CD4-positive, alpha-beta T cell (primary cell): Measurements from ENCODE around the gene UBL4A. TPM values are rescaled to one million over a fixed set of nuclear protein-coding genes. Genes with fewer than 3 reads are reported as not detected.

ENCODE experiments used
- ATAC-seq: fragments of 200-7000 bp; cut with Tn5 transposase; one replicate; pipeline ENCODE4 v1.10.0; 2022; ENCODE audit warnings: mild to moderate bottlenecking; ENCODE audit not compliant: poor library complexity
- CTCF ChIA-PET: fragments of 350-600 bp; sonication (Branson Sonifier 250); formaldehyde crosslinking; loops from one replicate; lab custom pipeline; 2021; ENCODE audit warnings: antibody characterized with exemption, inconsistent platforms; lab: Charles Lee
- POLR2A ChIA-PET: fragments of 350-600 bp; sonication (Branson Sonifier 250); formaldehyde crosslinking; loops from one replicate; lab custom pipeline; 2021; ENCODE audit warnings: antibody characterized with exemption, inconsistent platforms; lab: Charles Lee
- DNase-seq, 14 experiments: peaks; one replicate each; pipeline ENCODE4 v3.0.0-alpha.2; 2013 to 2020; ENCODE audit warnings: mixed read lengths in 2 of 14
- H3K27ac ChIP-seq, 2 donors: one replicate each; pipeline versions ENCODE4 v1.5.1 to v1.7.0; 2013; ENCODE audit warnings: low read length in 2 of 2, low read depth in 1 of 2, mild to moderate bottlenecking in 1 of 2
- H3K27me3 ChIP-seq, 2 experiments: 1 replicate in 1 of 2; 2 replicates in 1 of 2; pipeline versions ENCODE4 v1.6.1 to v1.7.0; 2013; ENCODE audit warnings: low read length in 2 of 2, control low read depth in 1 of 2, mild to moderate bottlenecking in 1 of 2, moderate library complexity in 1 of 2; ENCODE audit not compliant: insufficient read depth in 2 of 2, control insufficient read depth in 1 of 2
- H3K36me3 ChIP-seq: one replicate; pipeline ENCODE4 v1.6.1; 2013; ENCODE audit warnings: low read length, control low read depth; ENCODE audit not compliant: insufficient read depth
- H3K4me1 ChIP-seq: one replicate; pipeline ENCODE4 v1.6.1; 2013; ENCODE audit warnings: low read length, control low read depth; ENCODE audit not compliant: insufficient read depth
- H3K4me3 ChIP-seq: one replicate; pipeline ENCODE4 v1.5.1; 2013; ENCODE audit warnings: mild to moderate bottlenecking, low read length, moderate library complexity
- H3K9me3 ChIP-seq, 2 experiments: 1 replicate in 1 of 2; 2 replicates in 1 of 2; pipeline versions ENCODE4 v1.6.1 to v1.7.0; 2013; ENCODE audit warnings: low read length in 2 of 2, mild to moderate bottlenecking in 2 of 2, control low read depth in 1 of 2, moderate library complexity in 1 of 2; ENCODE audit not compliant: control insufficient read depth in 1 of 2, insufficient read depth in 1 of 2
- H3K27ac Mint-ChIP-seq: one replicate; pipeline ENCODE4 v1.8.0; 2020; ENCODE audit warnings: mixed read lengths
- H3K27me3 Mint-ChIP-seq: one replicate; pipeline ENCODE4 v1.8.0; 2021; ENCODE audit warnings: mixed read lengths
- H3K36me3 Mint-ChIP-seq: one replicate; pipeline ENCODE4 v1.8.0; 2021; ENCODE audit warnings: low read depth, mixed read lengths
- H3K4me1 Mint-ChIP-seq: one replicate; pipeline ENCODE4 v1.8.0; 2021; ENCODE audit warnings: low read depth, mixed read lengths
- H3K4me3 Mint-ChIP-seq: one replicate; pipeline ENCODE4 v1.8.0; 2020; ENCODE audit warnings: mild to moderate bottlenecking, mixed read lengths
- H3K9me3 Mint-ChIP-seq: one replicate; pipeline ENCODE4 v1.8.0; 2020; ENCODE audit warnings: mixed read lengths
- intact Hi-C, 2 experiments: fragments of 100-400 bp; cut with DNase I in 1 of 2; cut with micrococcal nuclease in 1 of 2; formaldehyde crosslinking; loops; one replicate each; pipeline versions ENCODE4 v1.15.1 to v1.9.0; 2023 to 2025; cut with DNase I, micrococcal nuclease
- total RNA-seq, 174 experiments: library from RNA in 2 of 174; stranded (reverse) in 2 of 174; gene quantifications; one replicate each; pipeline ENCODE4 v1.2.3 and lab custom pipeline; 2021 to 2026
- TF ChIP-seq, protein P1 (sequence below): fragments of 200-600 bp; IDR thresholded peaks from one replicate; pipeline ENCODE4 v1.8.0; 2022; ENCODE audit warnings: antibody characterized with exemption, mild to moderate bottlenecking

UBL4A gene
- total RNA-seq, 2 experiments from 2014 or later, result 6.6 to 8.9 TPM

DNA sequence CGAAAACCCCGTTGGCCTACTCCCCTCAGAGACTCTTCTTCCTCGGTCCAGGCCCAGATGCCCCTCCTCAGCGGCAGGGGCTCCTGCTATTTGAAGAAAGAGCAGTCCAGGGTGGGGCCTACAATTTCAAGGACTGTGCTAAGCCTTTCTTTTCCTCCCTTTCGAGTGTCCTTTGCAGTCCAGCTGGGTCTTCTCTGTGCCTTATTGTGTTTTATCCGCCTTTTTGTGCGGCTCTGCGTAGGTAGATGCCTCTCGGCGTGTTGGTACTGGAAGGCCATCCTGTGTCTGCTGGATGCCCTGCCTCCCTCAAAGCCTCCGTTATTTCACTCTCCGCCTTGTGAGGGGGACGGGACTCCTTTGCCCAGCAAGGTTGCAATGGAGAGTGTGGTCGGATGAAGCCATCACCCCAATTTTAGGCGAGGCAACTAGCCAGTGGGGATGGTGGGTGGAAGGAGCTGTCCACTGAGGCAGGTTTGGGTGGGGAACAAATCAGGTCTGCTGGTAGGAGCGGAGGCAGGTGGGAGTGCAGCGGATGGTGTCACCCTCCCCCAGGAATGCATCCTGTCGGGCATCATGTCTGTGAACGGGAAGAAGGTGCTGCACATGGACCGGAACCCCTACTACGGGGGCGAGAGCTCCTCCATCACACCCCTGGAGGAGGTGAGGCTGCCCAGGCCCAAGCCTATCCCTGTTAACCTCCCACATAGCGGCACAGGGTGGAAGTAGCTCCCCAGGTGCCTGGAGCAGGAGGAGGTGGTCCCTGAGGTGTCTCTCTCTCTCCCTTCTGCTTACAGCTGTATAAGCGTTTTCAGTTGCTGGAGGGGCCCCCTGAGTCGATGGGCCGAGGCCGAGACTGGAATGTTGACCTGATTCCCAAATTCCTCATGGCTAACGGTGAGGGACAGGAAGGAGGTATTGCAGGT is 48.2 kb downstream of the UBL4A start:
- intact Hi-C loops, result loop anchor here (2.0 to 10.0 kb wide), 3 partner anchors 21 to 47 kb away; partner anchors contain the start of genes PLXNA3 (in 1 of the 2) and UBL4A (in 1 of the 2)
- Mint-ChIP-seq H3K4me3 (peak overlapping the region; percentile 88), H3K9me3 (no peaks in the 10 kb centered on the region), H3K4me1 (peaks cover 12% of the 10 kb centered on the region), H3K36me3 (peaks cover 32% of the 10 kb centered on the region), H3K27me3 (no peaks in the 10 kb centered on the region), H3K27ac (peak overlapping the region; percentile 87)
- TF ChIP-seq, protein P1, sequence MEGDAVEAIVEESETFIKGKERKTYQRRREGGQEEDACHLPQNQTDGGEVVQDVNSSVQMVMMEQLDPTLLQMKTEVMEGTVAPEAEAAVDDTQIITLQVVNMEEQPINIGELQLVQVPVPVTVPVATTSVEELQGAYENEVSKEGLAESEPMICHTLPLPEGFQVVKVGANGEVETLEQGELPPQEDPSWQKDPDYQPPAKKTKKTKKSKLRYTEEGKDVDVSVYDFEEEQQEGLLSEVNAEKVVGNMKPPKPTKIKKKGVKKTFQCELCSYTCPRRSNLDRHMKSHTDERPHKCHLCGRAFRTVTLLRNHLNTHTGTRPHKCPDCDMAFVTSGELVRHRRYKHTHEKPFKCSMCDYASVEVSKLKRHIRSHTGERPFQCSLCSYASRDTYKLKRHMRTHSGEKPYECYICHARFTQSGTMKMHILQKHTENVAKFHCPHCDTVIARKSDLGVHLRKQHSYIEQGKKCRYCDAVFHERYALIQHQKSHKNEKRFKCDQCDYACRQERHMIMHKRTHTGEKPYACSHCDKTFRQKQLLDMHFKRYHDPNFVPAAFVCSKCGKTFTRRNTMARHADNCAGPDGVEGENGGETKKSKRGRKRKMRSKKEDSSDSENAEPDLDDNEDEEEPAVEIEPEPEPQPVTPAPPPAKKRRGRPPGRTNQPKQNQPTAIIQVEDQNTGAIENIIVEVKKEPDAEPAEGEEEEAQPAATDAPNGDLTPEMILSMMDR, result no peak
- Histone ChIP-seq H3K36me3 (peaks cover 38% of the 10 kb centered on the region), H3K27me3 (no peaks in the 10 kb centered on the region), H3K4me3 (peak overlapping the region; percentile 59), H3K9me3 (no peaks in the 10 kb centered on the region), H3K27ac (no peak overlapping the region), H3K4me1 (peaks cover 52% of the 10 kb centered on the region)
- POLR2A ChIA-PET, result no interaction called here
- no peak for ATAC-seq
- CTCF ChIA-PET, result no interaction called here
- no peak for DNase-seq

DNA sequence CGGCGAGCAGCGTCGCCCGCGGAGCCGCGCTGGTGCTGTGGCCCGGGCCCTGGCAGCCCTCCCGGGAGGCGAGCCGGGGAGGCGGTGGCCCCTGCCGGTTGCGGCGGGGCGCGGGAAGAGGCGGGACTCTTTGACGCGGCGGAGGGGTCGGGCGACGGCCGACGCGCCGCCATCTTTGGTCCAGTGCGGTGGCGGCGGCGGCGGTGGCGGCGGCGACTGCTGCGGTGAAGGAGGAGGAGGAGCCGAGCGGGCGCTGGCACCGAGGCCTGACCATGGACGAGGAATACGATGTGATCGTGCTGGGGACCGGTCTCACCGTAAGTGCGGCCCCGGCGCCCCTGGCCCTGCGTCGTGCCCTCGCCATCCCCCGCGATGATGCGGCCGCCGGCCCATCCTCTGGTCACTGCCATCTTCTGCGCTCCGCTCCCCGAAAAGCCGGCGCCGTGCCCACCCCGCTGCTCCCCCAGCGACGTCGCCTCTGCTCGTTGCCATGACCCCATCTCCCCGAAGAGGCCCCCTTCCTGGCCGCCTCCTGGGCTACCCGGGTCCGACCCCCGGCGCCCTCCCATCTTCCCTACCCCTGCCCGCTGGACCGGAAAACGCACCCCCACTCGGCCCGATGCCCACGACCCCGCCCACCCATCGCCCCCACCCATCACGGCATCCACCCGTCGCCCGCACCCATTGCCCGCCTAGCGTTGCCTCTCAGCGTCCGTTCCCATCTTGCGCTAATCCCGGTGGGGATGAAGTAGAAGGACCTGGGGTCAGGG is 49.2 kb downstream of the UBL4A start, which contains the start of gene GDI1:
Gene GDI1 (plus strand): TSS at position 172 of the 770 bp plus-strand sequence. CDS start 101 bp downstream, at position 273.
- no peaks in the 10 kb centered on the region for H3K9me3 Mint-ChIP-seq
- peaks cover 46% of the 10 kb centered on the region for H3K4me1 ChIP-seq
- DNase-seq (peak; percentile 30 to 81 (median 50)), ATAC-seq (peak; percentile 54)
- H3K27me3 ChIP-seq, result no peaks in the 10 kb centered on the region
- peaks cover 12% of the 10 kb centered on the region for H3K4me1 Mint-ChIP-seq
- TF ChIP-seq, protein P1, result no peak
- POLR2A ChIA-PET, result no interaction called here
- H3K27ac Mint-ChIP-seq, result peak within 1 kb of the TSS; percentile 93
- no peaks in the 10 kb centered on the region for H3K9me3 ChIP-seq
- intact Hi-C loops, result loop anchor here (2.0 to 10.0 kb wide), 3 partner anchors 22 to 48 kb away; partner anchors contain the start of genes PLXNA3 (in 1 of the 2) and UBL4A (in 1 of the 2)
- H3K27ac ChIP-seq, result peak within 1 kb of the TSS; percentile 64 to 72
- H3K4me3 ChIP-seq, result peak within 1 kb of the TSS; percentile 59
- H3K27me3 Mint-ChIP-seq, result no peaks in the 10 kb centered on the region
- CTCF ChIA-PET, result no interaction called here
- peaks cover 37% of the 10 kb centered on the region for H3K36me3 Mint-ChIP-seq
- H3K4me3 Mint-ChIP-seq, result peak within 1 kb of the TSS; percentile 90
- H3K36me3 ChIP-seq, result peaks cover 40% of the 10 kb centered on the region

DNA sequence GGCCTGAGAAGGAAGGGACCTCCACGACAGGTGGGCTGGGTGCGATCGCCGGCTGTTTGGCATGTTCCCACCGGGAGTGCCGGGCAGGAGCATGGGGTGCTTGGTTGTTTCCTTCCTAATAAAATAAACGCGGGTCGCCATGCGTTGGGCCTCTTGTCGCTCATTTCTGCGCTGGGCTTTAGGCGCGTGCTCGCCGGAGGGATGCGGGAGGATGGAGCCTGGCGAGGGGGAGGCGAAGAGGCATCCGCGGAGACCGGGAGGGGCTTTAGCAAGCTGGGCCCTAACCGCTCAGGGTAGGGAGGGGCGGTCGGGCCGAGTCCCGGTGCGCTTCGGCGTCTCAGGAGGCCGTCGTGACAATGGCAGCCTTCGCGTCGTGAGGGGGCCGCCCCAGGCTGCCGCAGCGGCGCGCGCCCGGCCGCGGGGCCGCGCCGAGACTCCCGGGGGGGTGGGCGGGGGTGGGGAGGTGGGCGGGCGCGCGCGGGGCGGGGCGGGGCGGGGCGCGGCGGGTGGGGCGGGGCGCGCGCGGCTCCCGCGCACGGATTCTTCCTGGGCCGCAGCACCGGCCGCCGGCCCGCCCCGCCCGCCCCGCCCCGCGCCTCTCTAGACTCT is 49.9 kb downstream of the UBL4A start:
- Histone ChIP-seq H3K27ac (peak overlapping the region; percentile 64 to 72), H3K4me1 (peaks cover 39% of the 10 kb centered on the region), H3K9me3 (no peaks in the 10 kb centered on the region), H3K4me3 (peak overlapping the region; percentile 53), H3K27me3 (no peaks in the 10 kb centered on the region), H3K36me3 (peaks cover 43% of the 10 kb centered on the region)
- DNase-seq, result peak in 13 of 14 experiments; percentile 18 to 86 (median 52)
- Mint-ChIP-seq H3K4me3 (peak overlapping the region; percentile 90), H3K4me1 (peaks cover 5% of the 10 kb centered on the region), H3K9me3 (no peaks in the 10 kb centered on the region), H3K36me3 (peaks cover 31% of the 10 kb centered on the region), H3K27ac (peak overlapping the region; percentile 93), H3K27me3 (no peaks in the 10 kb centered on the region)
- CTCF ChIA-PET, result no interaction called here
- peak; percentile 77 for ATAC-seq
- TF ChIP-seq, protein P1, result no peak
- intact Hi-C loops, result loop anchor here (2.0 to 10.0 kb wide), 3 partner anchors 22 to 48 kb away; partner anchors contain the start of genes PLXNA3 (in 1 of the 2) and UBL4A (in 1 of the 2)
- POLR2A ChIA-PET, result interaction anchor here (0.6 kb wide), 1 partner anchor 49 kb away, joined by 4 read pairs; no protein-coding TSS in a partner anchor
